H9 (cell line): ENCODE results near the gene SAMD14. TPM values are rescaled to one million over a fixed set of nuclear protein-coding genes. Genes with fewer than 3 reads are reported as not detected.

Experiments used
- DNase-seq: peaks from one replicate; pipeline ENCODE4 v3.0.0-alpha.2; 2017
- H2AFZ ChIP-seq: one replicate; pipeline ENCODE4 v1.6.1; 2013; ENCODE audit warnings: mild to moderate bottlenecking, low read length, control low read depth, moderate library complexity
- H2AK5ac ChIP-seq: 2 replicates; pipeline ENCODE4 v1.6.1; 2013; ENCODE audit warnings: low read length, control low read depth, mixed read lengths; ENCODE audit not compliant: insufficient read length
- H2BK120ac ChIP-seq: one replicate; pipeline ENCODE4 v1.6.1; 2013; ENCODE audit warnings: low read depth, mild to moderate bottlenecking, low read length, control low read depth, inconsistent platforms; ENCODE audit not compliant: poor library complexity, severe bottlenecking
- H2BK12ac ChIP-seq: 2 replicates; pipeline ENCODE4 v1.6.1; 2013; ENCODE audit warnings: low read length, control low read depth, mixed read lengths, low read depth; ENCODE audit not compliant: insufficient read length
- H2BK15ac ChIP-seq: 2 replicates; pipeline ENCODE4 v1.6.1; 2013; ENCODE audit warnings: low read depth, low read length, control low read depth
- H2BK20ac ChIP-seq: one replicate; pipeline ENCODE4 v1.6.1; 2013; ENCODE audit warnings: low read depth, mild to moderate bottlenecking, low read length, control low read depth, inconsistent platforms; ENCODE audit not compliant: poor library complexity, severe bottlenecking
- H2BK5ac ChIP-seq: 2 replicates; pipeline ENCODE4 v1.6.1; 2013; ENCODE audit warnings: low read length, control low read depth, mixed read lengths; ENCODE audit not compliant: insufficient read length
- H3K14ac ChIP-seq: 2 replicates; pipeline ENCODE4 v1.6.1; 2013; ENCODE audit warnings: low read length, control low read depth; ENCODE audit not compliant: insufficient read depth
- H3K18ac ChIP-seq: 2 replicates; pipeline ENCODE4 v1.6.1; 2013; ENCODE audit warnings: low read depth, mild to moderate bottlenecking, mixed read lengths, low read length, control low read depth; ENCODE audit not compliant: insufficient read length
- H3K23ac ChIP-seq: 2 replicates; pipeline ENCODE4 v1.6.1; 2013; ENCODE audit warnings: low read length, control low read depth, mixed read lengths, low read depth; ENCODE audit not compliant: insufficient read length
- H3K23me2 ChIP-seq: 2 replicates; pipeline ENCODE4 v1.6.1; 2013; ENCODE audit warnings: low read depth, mild to moderate bottlenecking, mixed read lengths, low read length, control low read depth; ENCODE audit not compliant: insufficient read length, poor library complexity, severe bottlenecking
- H3K27ac ChIP-seq: 2 replicates; pipeline ENCODE4 v1.5.1; 2013; ENCODE audit warnings: low read length, control low read depth, mixed read lengths, low read depth; ENCODE audit not compliant: insufficient read length
- H3K27me3 ChIP-seq: 2 replicates; pipeline ENCODE4 v1.6.1; 2013; ENCODE audit warnings: low read length, control low read depth, inconsistent platforms; ENCODE audit not compliant: insufficient read depth
- H3K4ac ChIP-seq: 2 replicates; pipeline ENCODE4 v1.6.1; 2013; ENCODE audit warnings: low read depth, mild to moderate bottlenecking, control low read depth, inconsistent platforms, low read length, moderate library complexity
- H3K4me1 ChIP-seq: 2 replicates; pipeline ENCODE4 v1.6.1; 2013; ENCODE audit warnings: low read length, control low read depth, inconsistent platforms; ENCODE audit not compliant: insufficient read depth
- H3K4me2 ChIP-seq: 2 replicates; pipeline ENCODE4 v1.6.1; 2013; ENCODE audit warnings: low read length, control low read depth, mixed read lengths; ENCODE audit not compliant: insufficient read length, insufficient read depth
- H3K56ac ChIP-seq: 2 replicates; pipeline ENCODE4 v1.6.1; 2013; ENCODE audit warnings: low read depth, mild to moderate bottlenecking, mixed read lengths, low read length, control low read depth; ENCODE audit not compliant: insufficient read length
- H3K79me1 ChIP-seq: 2 replicates; pipeline ENCODE4 v1.6.1; 2013; ENCODE audit warnings: low read depth, mild to moderate bottlenecking, moderate library complexity, low read length, control low read depth, inconsistent platforms; ENCODE audit not compliant: insufficient read depth, poor library complexity, severe bottlenecking
- H3K79me2 ChIP-seq: 2 replicates; pipeline ENCODE4 v1.6.1; 2013; ENCODE audit warnings: low read length, control low read depth, inconsistent platforms; ENCODE audit not compliant: insufficient read depth
- H3K9ac ChIP-seq: 2 replicates; pipeline ENCODE4 v1.6.1; 2013; ENCODE audit warnings: low read length, control low read depth, mixed read lengths; ENCODE audit not compliant: insufficient read length; ENCODE audit errors: extremely low read depth
- H3K9me3 ChIP-seq: one replicate; pipeline ENCODE4 v1.6.1; 2013; ENCODE audit warnings: low read depth, low read length, inconsistent platforms; ENCODE audit not compliant: control insufficient read depth
- H3T11ph ChIP-seq: one replicate; pipeline ENCODE4 v1.6.1; 2013; ENCODE audit warnings: mild to moderate bottlenecking, low read length, control low read depth, inconsistent platforms
- H4K20me1 ChIP-seq: one replicate; pipeline ENCODE4 v1.6.1; 2013; ENCODE audit not compliant: control insufficient read depth, insufficient read length, insufficient read depth
- H4K5ac ChIP-seq: 2 replicates; pipeline ENCODE4 v1.6.1; 2013; ENCODE audit warnings: low read depth, mild to moderate bottlenecking, mixed read lengths, low read length, control low read depth; ENCODE audit not compliant: insufficient read length
- H4K8ac ChIP-seq: replicated peaks from 2 replicates; pipeline ENCODE4 v1.6.1; 2013; ENCODE audit warnings: low read length, control low read depth, mixed read lengths, low read depth; ENCODE audit not compliant: insufficient read length
- H4K91ac ChIP-seq: 2 replicates; pipeline ENCODE4 v1.6.1; 2013; ENCODE audit warnings: low read depth, mild to moderate bottlenecking, moderate library complexity, mixed read lengths, low read length, control low read depth; ENCODE audit not compliant: insufficient read length
- H3K27ac Mint-ChIP-seq, 3 experiments: 2 replicates in 2 of 3; 3 replicates in 1 of 3; pipeline ENCODE4 v1.8.0; 2020 to 2021; ENCODE audit warnings: mixed read lengths in 3 of 3, mild to moderate bottlenecking in 1 of 3, moderate library complexity in 1 of 3
- H3K27me3 Mint-ChIP-seq: 2 replicates; pipeline ENCODE4 v1.8.0; 2021; ENCODE audit warnings: low read depth, mild to moderate bottlenecking, moderate library complexity, mixed read lengths
- H3K36me3 Mint-ChIP-seq, 3 experiments: 2 replicates in 2 of 3; 3 replicates in 1 of 3; pipeline ENCODE4 v1.8.0; 2020 to 2021; ENCODE audit warnings: low read depth in 3 of 3, mixed read lengths in 3 of 3; ENCODE audit not compliant: insufficient read depth in 1 of 3
- H3K4me1 Mint-ChIP-seq, 2 experiments: 2 replicates each; pipeline ENCODE4 v1.8.0; 2020; ENCODE audit warnings: mixed read lengths in 2 of 2
- H3K4me3 Mint-ChIP-seq, 2 experiments: 2 replicates in 1 of 2; 3 replicates in 1 of 2; pipeline ENCODE4 v1.8.0; 2020 to 2021; ENCODE audit warnings: mild to moderate bottlenecking in 2 of 2, mixed read lengths in 2 of 2, moderate library complexity in 1 of 2
- H3K9me3 Mint-ChIP-seq, 2 experiments: 2 replicates in 1 of 2; 3 replicates in 1 of 2; pipeline ENCODE4 v1.8.0; 2020; ENCODE audit warnings: mild to moderate bottlenecking in 2 of 2, mixed read lengths in 2 of 2, moderate library complexity in 1 of 2
- CTCF ChIP-seq: fragments of 200-600 bp; sonication (generic); conservative IDR thresholded peaks from 3 replicates; pipeline ENCODE4 v1.8.0; 2021; ENCODE audit warnings: antibody characterized with exemption, mild to moderate bottlenecking
- WGBS: extraction: QIAGEN DNeasy Blood & Tissue Kit; methylation state at CpG from one replicate; pipeline ENCODE4 v1.1.7; 2013; ENCODE audit warnings: missing lambda C conversion rate, low lambda C conversion rate, mixed read lengths; ENCODE audit not compliant: insufficient read length; ENCODE audit errors: extremely low coverage; 5-methylcytosine and 5-hydroxymethylcytosine counted together
- total RNA-seq: library from RNA; stranded (reverse); gene quantifications from 2 replicates; pipeline ENCODE4 v1.2.1, GENCODE V29; 2021

Gene SAMD14
- total RNA-seq, 1 experiment from 2014 or later, result 5.9 TPM

GRCh38 chr17:50115756-50116155 is 14.2 kb downstream of the SAMD14 start:
- H3K4me1 Mint-ChIP-seq, result peaks cover 16 to 26% of the 10 kb centered on the region in 2 experiments
- no peaks in the 10 kb centered on the region for H3K23me2 ChIP-seq
- H3K9ac ChIP-seq, result no peak overlapping the region
- no peak overlapping the region for H2AFZ ChIP-seq
- peaks cover 9% of the 10 kb centered on the region; the same call in 1 of the 2 replicates for H3K4me1 ChIP-seq
- no peak overlapping the region for H2AK5ac ChIP-seq
- H4K20me1 ChIP-seq, result no peaks in the 10 kb centered on the region
- H3T11ph ChIP-seq, result no peak overlapping the region
- no peak overlapping the region for H2BK20ac ChIP-seq
- H3K27me3 Mint-ChIP-seq, result peaks cover 51% of the 10 kb centered on the region
- no peak overlapping the region for H3K27ac Mint-ChIP-seq
- H3K4me3 Mint-ChIP-seq, result no peak overlapping the region; a peak in 1 of 5 replicates
- H3K79me1 ChIP-seq, result no peaks in the 10 kb centered on the region
- no peak overlapping the region for H4K5ac ChIP-seq
- H3K9me3 ChIP-seq, result no peaks in the 10 kb centered on the region
- no peaks in the 10 kb centered on the region for H3K79me2 ChIP-seq
- H3K27me3 ChIP-seq, result no peaks in the 10 kb centered on the region; the same call in 1 of the 2 replicates
- H2BK12ac ChIP-seq, result no peak overlapping the region
- H3K14ac ChIP-seq, result no peak overlapping the region
- no peak overlapping the region for H3K27ac ChIP-seq
- H4K8ac ChIP-seq, result no peak overlapping the region
- H3K4ac ChIP-seq, result no peak overlapping the region
- DNase-seq, result no peak
- H3K4me2 ChIP-seq, result no peak overlapping the region
- H3K18ac ChIP-seq, result no peak overlapping the region
- H3K9me3 Mint-ChIP-seq, result no peaks in the 10 kb centered on the region; a peak in 1 of 5 replicates
- no peak overlapping the region for H2BK15ac ChIP-seq
- H3K23ac ChIP-seq, result no peak overlapping the region
- WGBS, result no CpG with 5 or more reads among the region's 17 CpGs
- no peak for TF ChIP-seq CTCF
- no peak overlapping the region for H3K56ac ChIP-seq
- H2BK5ac ChIP-seq, result no peak overlapping the region
- peaks cover 0 to 10% (median 0%) of the 10 kb centered on the region in 3 experiments; a peak in 1 of 7 replicates for H3K36me3 Mint-ChIP-seq
- H2BK120ac ChIP-seq, result no peak overlapping the region
- H4K91ac ChIP-seq, result no peak overlapping the region
